OCI-LY3 (cell line): ENCODE results near the gene RASGRF2.

Experiments used
- H2AFZ ChIP-seq: fragments of 200-600, 300-600 bp; shearing (Covaris generic); 2 replicates; pipeline ENCODE4 v1.6.0; 2014; ENCODE audit warnings: antibody characterized with exemption, low read depth, low read length
- H3K27ac ChIP-seq: fragments of 200-600, 300-600 bp; sonication (generic); 2 replicates; pipeline ENCODE4 v1.5.1; 2014; ENCODE audit warnings: mild to moderate bottlenecking, low read length, moderate library complexity, mixed read lengths
- H3K27me3 ChIP-seq: fragments of 200-600, 300-600 bp; sonication (generic); 2 replicates; pipeline ENCODE4 v1.6.1; 2014; ENCODE audit warnings: low read depth, low read length, mixed read lengths
- H3K36me3 ChIP-seq: fragments of 200-600, 300-600 bp; sonication (generic); replicated peaks from 2 replicates; pipeline ENCODE3; 2014; ENCODE audit warnings: low read depth, low read length, mixed read lengths
- H3K4me1 ChIP-seq: fragments of 300-600, 200-600 bp; sonication (generic); 2 replicates; pipeline ENCODE4 v1.6.1; 2014; ENCODE audit warnings: low read length, mixed read lengths
- H3K4me2 ChIP-seq: fragments of 200-600, 300-600 bp; sonication (generic); 2 replicates; pipeline ENCODE4 v1.6.1; 2014; ENCODE audit warnings: low read length, mixed read lengths
- H3K4me3 ChIP-seq: fragments of 300-600, 200-600 bp; sonication (generic); 2 replicates; pipeline ENCODE4 v1.5.1; 2014; ENCODE audit warnings: antibody characterized with exemption, mild to moderate bottlenecking, low read length, moderate library complexity
- H3K79me2 ChIP-seq: fragments of 300-600, 200-600 bp; shearing (Covaris generic); 2 replicates; pipeline ENCODE4 v1.6.1; 2014; ENCODE audit warnings: mild to moderate bottlenecking, low read length, mixed read lengths
- H3K9ac ChIP-seq: fragments of 300-600, 200-600 bp; shearing (Covaris generic); 2 replicates; pipeline ENCODE4 v1.6.0; 2014; ENCODE audit warnings: mild to moderate bottlenecking, low read length, moderate library complexity
- H3K9me3 ChIP-seq: fragments of 200-600, 300-600 bp; shearing (Covaris generic); 2 replicates; pipeline ENCODE4 v1.6.1; 2014; ENCODE audit warnings: low read length, mixed read lengths; ENCODE audit not compliant: insufficient read depth
- H4K20me1 ChIP-seq: fragments of 200-600, 300-600 bp; sonication (generic); 2 replicates; pipeline ENCODE4 v1.6.1; 2016; ENCODE audit warnings: low read length, mixed read lengths; ENCODE audit not compliant: insufficient read depth
- CTCF ChIP-seq: fragments of 200-600, 300-600 bp; sonication (generic); IDR thresholded peaks from 2 replicates; pipeline ENCODE4 v1.5.1; 2014; ENCODE audit warnings: antibody characterized with exemption, low read length, low read depth
- EZH2phosphoT487 ChIP-seq: fragments of 200-600 bp; shearing (Covaris generic); IDR thresholded peaks from 2 replicates; pipeline ENCODE4 v1.6.1; 2018; ENCODE audit warnings: antibody characterized with exemption, mixed run types, low read depth

The RASGRF2 gene

GRCh38 chr5:81172710-81173109 is 212.5 kb downstream of the RASGRF2 start:
- Histone ChIP-seq H3K4me2 (no peak overlapping the region), H3K4me1 (peaks cover 7% of the 10 kb centered on the region), H3K27me3 (peaks cover 32% of the 10 kb centered on the region), H3K4me3 (no peak overlapping the region), H4K20me1 (no peaks in the 10 kb centered on the region), H3K27ac (no peak overlapping the region), H3K9ac (no peak overlapping the region), H2AFZ (no peak overlapping the region), H3K36me3 (no peaks in the 10 kb centered on the region), H3K9me3 (no peaks in the 10 kb centered on the region), H3K79me2 (no peaks in the 10 kb centered on the region)
- TF ChIP-seq CTCF: no peak
- no peak for TF ChIP-seq EZH2phosphoT487

GRCh38 chr5:81177061-81177460 is 216.9 kb downstream of the RASGRF2 start:
- no peak for TF ChIP-seq EZH2phosphoT487
- Histone ChIP-seq H3K4me1 (peaks cover 29% of the 10 kb centered on the region), H2AFZ (no peak overlapping the region), H3K4me3 (no peak overlapping the region), H3K36me3 (no peaks in the 10 kb centered on the region), H3K27ac (no peak overlapping the region), H3K9me3 (no peaks in the 10 kb centered on the region), H3K79me2 (no peaks in the 10 kb centered on the region), H4K20me1 (no peaks in the 10 kb centered on the region), H3K4me2 (no peak overlapping the region), H3K27me3 (peaks cover 29% of the 10 kb centered on the region), H3K9ac (no peak overlapping the region)

- no peaks in the 10 kb centered on the region for H3K36me3 ChIP-seq
- H3K4me2 ChIP-seq: no peak overlapping the region
- peaks cover 13% of the 10 kb centered on the region; the same call in 1 of the 2 replicates for H3K27me3 ChIP-seq
- H4K20me1 ChIP-seq: no peaks in the 10 kb centered on the region
- H3K79me2 ChIP-seq: no peaks in the 10 kb centered on the region
- H2AFZ ChIP-seq: no peak overlapping the region
- TF ChIP-seq EZH2phosphoT487 (no peak), CTCF (no peak)
- H3K4me3 ChIP-seq: no peak overlapping the region
- no peak overlapping the region for H3K27ac ChIP-seq
- no peaks in the 10 kb centered on the region for H3K9me3 ChIP-seq
- H3K9ac ChIP-seq: no peak overlapping the region
- peaks cover 42% of the 10 kb centered on the region for H3K4me1 ChIP-seq
These were observed 219.8 kb downstream of the RASGRF2 start for GRCh38 chr5:81179959-81180358.

- no peaks in the 10 kb centered on the region for H3K36me3 ChIP-seq
- TF ChIP-seq CTCF: no peak
- no peak for TF ChIP-seq EZH2phosphoT487
- H3K27me3 ChIP-seq: peaks cover 8% of the 10 kb centered on the region; the same call in 1 of the 2 replicates
- H3K4me3 ChIP-seq: no peak overlapping the region
- no peak overlapping the region for H2AFZ ChIP-seq
- H3K9ac ChIP-seq: no peak overlapping the region
- H3K9me3 ChIP-seq: no peaks in the 10 kb centered on the region
- H3K4me2 ChIP-seq: peak overlapping the region; percentile 64
- peaks cover 42% of the 10 kb centered on the region for H3K4me1 ChIP-seq
- no peaks in the 10 kb centered on the region for H3K79me2 ChIP-seq
- H3K27ac ChIP-seq: no peak overlapping the region
- no peaks in the 10 kb centered on the region for H4K20me1 ChIP-seq
These were observed 220.8 kb downstream of the RASGRF2 start for GRCh38 chr5:81180780-81181460.
